Stimulated activated naive CD4-positive, alpha-beta T cell (primary cell): ENCODE measurements around the gene ELMO1.
"Not testable (repeated sequence)": the region's sequence is repeated elsewhere in the genome, so short reads cannot be mapped to it uniquely, and the experiment has no call there.

Source experiments
- DNase-seq, 6 experiments: peaks; one replicate each; lab custom pipeline; 2025; lab: John Stamatoyannopoulos, UW

The ELMO1 gene

DNA sequence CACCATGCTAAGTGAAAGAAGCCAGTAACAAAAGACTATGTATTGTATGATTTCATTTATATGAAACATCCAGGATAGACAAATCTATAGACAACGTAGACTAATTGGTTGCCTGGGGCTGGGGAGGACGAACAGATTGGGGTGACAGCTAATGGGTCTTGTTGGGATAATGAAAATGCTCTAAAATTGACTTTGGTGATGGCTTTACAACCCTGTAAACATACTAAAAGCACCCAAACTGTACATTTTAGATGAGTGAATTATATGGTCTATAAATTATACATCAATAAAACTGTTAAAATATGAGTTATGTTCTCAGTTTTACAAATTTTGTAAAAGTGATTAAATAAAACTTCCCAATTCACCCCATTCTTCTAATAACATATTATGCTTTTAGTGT lies 261.5 kb downstream of the ELMO1 start:
- DNase-seq, result no peak

- no peak for DNase-seq
Observed at GRCh38 chr7:37186753-37187152, 261.9 kb downstream of the ELMO1 start.

DNA sequence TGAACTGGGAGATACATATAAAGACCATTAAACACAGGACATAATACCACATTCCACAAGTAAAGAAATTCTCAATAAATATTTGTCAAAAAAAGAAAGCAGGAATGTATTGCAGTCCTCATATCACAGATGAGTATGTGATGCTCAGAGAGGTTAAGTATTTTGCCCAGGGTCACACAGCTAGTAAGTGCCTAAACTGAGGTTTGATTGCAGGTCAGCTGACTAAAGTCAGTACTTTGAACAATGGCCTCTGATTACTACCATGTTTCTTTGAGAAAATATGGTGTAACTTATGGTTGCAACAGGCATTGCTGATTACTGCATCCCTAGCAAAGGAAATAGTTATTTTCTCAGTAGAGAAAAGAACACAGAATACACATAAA lies 267.1 kb downstream of the ELMO1 start:
- no peak for DNase-seq

- DNase-seq, result no peak
Observed at GRCh38 chr7:37180828-37181549, 267.7 kb downstream of the ELMO1 start.

GRCh38 chr7:37176079-37176478 lies 272.6 kb downstream of the ELMO1 start:
- DNase-seq, result no peak

- DNase-seq, result no peak
Observed at GRCh38 chr7:37174460-37174859, 274.2 kb downstream of the ELMO1 start.

DNA sequence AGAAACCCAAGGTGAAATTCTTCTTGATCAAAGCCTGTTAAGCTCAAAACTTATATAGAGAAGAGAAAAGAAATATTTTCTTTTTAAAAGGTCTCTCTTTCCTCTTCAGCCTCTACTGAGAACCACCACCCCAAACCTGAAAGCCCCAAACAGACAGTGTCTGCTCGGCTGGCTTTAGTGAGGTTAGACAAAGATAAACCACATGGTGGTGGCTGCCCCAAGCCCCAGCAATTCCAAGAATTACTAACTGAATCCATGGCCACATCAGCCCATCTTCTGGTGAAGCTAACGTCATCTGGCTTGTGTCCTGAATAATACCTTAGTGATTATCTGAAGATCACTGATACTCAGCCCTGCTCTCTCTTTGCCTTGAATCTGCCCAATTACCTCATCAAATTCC lies 275.0 kb downstream of the ELMO1 start:
- no peak for DNase-seq

DNA sequence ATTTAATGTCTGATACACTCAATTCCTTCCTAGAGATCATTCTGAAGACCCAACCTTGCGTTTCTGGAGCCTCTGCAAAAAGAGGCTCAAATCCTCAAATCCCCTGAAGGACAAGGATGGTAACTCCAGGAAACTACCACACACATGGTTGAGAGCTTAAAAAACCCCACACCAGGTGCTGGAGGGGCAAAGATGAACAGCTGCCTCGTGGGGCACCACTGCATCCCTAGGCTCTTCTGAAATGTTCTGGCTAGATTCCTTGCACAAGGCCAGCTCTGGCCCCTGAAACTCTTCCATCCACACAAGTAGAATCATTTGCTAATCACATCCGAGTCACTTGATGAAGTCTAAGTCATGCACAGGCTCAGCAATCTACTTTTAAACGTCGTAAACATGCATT lies 286.6 kb downstream of the ELMO1 start:
- DNase-seq, result no peak

DNA sequence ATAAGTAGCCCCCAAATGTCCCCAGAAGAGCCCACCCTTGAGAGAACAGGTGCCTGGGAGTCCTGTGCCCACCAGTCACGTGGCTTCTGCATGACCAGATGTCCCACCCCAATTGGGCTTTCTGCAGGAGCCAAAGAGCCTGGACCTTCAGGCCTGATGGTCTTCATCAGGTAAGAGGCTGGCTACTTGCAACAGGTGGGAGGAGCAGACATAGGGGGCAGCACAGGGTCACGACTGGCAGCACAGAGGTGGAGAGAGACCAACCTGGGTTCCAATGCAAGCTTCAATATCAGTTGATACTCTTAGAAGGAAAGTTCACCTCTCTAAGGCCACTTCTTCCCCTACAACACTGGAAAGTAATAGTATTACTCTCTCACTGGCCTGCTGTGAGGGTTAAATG lies 288.0 kb downstream of the ELMO1 start:
- no peak for DNase-seq

GRCh38 chr7:37153376-37153775 lies 295.3 kb downstream of the ELMO1 start:
- DNase-seq, result no peak

DNA sequence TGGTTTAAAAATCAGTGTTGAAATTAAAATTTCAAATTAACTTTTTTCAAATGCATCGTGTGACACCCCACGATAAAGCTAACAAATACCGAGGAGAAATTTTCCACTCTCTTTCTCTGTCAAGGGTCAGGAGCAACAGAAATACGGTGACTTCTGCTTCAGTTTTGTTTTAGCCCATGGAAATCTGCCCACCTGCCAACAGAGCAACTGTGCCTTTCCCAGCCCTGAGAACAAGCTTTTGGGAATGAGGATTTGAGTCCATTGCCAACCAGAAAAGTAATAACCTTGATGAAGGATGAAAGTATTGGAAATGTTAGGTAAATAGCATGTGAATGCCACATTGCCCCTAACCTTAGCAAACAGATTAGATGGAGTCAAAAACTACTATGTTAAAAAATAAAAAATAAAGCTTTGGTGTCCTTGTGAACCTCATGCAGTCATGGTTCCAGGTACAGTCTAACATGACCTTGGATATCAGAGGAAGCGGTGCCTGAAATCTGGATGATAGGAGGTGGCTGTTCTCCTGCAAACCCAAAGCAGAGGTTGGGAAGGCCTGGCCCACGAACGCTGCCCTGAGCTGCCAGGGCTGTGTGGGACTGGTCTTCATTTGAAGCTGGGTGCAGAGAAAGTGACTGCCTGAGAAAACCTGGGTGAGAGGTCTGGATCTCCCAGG lies 296.8 kb downstream of the ELMO1 start:
- no peak for DNase-seq

DNA sequence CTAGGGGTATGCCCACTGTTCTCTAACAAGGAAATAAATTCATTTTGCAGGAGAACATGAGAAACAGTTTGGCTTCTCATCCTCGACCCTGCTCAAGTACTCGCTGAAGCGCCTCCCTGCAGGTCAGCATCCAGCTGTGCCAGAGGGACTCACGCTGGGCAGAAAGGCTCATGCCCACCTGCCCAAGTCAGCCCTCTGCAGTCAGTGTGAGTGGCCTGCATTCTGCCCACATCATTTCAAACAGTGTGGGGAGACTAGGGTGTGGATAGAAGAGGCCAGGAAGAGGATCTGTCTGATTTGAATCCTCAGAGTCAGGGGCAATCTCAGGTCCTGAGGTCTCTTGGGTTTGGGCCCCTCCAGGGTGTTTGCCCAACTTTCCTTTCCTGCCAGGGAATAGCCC lies 297.8 kb downstream of the ELMO1 start:
- DNase-seq, result no peak

GRCh38 chr7:37150180-37150579 lies 298.5 kb downstream of the ELMO1 start:
- no peak for DNase-seq

DNA sequence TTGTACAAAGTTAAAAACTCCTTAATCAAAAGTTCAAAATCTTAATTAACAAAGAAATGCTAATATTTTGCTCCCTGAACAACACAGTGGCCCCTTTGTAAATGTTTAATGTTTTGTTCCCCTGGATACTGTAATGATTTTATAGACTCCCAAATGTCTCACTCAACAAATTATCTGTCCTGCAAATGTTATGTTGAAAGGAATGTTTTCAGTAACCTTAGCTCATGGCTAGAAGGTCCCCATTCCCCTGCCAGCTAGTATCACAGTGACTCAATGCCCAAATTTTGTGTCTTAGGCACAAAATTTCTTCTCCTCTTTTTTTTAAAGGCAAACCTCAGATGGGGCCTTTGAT lies 298.9 kb downstream of the ELMO1 start:
- no peak for DNase-seq

DNA sequence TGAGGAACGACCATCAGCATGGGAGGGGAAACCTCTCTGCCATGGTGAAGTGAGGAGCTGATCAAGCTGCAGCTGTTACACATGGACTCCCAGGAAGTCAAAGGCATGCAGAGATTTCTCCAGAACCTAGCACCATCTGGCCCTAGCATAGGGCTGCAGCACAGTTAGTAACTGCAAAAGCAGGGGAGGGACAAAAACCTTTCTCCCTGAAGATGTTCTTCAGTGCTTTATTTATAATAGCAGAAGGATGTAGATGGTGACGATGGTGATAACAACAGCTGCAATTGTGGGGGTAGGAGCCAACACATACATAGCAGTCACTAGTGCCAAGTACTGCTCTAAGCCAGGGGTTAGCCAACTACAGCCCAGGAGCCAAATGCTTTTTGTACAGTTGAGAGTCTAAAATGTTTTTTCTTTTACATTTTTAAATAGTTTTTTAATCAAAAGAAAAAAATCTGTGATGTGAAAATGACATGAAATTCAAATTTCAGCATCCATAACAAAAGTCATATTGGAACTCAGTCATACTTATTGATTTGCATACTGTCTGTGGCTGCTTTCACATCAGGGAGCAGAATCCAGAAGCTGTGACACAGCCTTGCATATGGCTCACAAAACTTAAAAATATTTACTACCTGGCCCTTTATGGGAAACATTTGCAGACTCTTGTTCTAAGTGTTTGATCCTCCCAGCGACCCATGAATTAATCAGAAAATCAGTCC lies 299.5 kb downstream of the ELMO1 start:
- DNase-seq, result no peak

GRCh38 chr7:37145682-37146081 lies 303.0 kb downstream of the ELMO1 start:
- DNase-seq, result no peak

GRCh38 chr7:37144423-37144822 lies 304.2 kb downstream of the ELMO1 start:
- no peak for DNase-seq

DNA sequence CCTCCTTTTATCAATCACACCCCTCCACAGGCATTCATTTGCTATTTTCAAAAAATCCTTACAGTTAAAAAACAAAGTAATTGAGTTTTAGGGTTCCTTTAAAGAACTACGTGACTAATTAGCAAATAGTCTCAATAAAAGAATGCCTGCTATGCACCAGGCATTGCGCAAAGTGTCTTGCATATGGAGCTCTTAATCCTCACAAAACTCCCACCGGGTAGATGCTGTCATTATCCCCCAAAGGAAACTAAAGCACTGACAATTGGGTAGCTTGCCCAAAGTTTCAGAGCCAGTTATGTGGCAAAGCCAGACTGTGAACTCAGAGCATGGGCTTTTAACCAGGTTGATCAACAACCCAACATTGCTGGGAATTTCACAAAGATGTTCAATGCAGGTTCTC lies 305.7 kb downstream of the ELMO1 start:
- no peak for DNase-seq

DNA sequence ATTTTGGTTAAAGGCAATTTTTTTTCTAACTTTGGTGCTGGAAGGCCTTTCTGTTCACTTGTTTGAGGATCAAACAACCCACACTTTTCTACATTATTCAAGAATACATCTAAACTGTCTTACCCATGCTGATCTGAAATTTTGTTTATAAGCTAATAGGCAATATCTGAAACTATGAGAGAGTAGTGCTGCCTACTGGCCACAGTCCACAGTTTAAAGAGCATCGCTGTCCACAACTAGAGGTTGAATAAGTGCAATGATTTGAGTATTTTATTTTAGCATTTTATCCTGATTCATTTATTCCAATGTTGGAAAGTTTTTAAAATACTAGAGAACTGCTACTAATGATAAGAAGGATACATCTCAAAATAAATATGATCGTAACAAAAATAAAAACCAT lies 306.9 kb downstream of the ELMO1 start:
- no peak for DNase-seq

DNA sequence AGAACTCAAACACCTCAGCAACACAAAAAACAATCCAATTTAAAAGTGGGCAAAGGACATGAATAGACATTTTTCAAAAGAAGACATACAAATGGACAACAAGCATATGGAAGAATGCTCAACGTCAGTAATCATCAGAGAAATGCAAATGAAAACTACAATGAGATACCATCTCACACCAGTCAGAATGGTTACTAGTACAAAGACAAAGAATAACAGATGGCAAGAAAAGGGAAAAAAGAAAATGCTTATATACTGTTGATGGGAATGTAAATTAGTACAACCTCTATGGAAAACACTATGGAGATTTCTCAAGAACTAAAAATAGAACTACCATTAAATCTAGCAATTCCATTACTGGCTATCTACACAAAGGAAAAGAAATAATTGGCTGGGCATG lies 314.8 kb downstream of the ELMO1 start:
- not testable (repeated sequence) for DNase-seq

- DNase-seq, result no peak
Observed at GRCh38 chr7:37131855-37132254, 316.8 kb downstream of the ELMO1 start.

GRCh38 chr7:37129035-37129425 lies 319.6 kb downstream of the ELMO1 start:
- DNase-seq, result no peak

GRCh38 chr7:37128327-37129034 lies 320.2 kb downstream of the ELMO1 start:
- DNase-seq, result no peak
